ENCODE data around the gene LHX4. TPM values are rescaled to one million over a fixed set of nuclear protein-coding genes. Genes with fewer than 3 reads are reported as not detected.

The LHX4 gene
- total RNA-seq (2014; rRNA removed; shearing (Covaris generic)), result 0.13 and 0.61 TPM in 2 replicates
- 0.08 and 0.10 TPM in 2 replicates for polyA plus RNA-seq (2015; cell fraction: cytosol; rRNA removed)
- 0.78 TPM in 1 of 2 replicates, not detected in the other for polyA plus RNA-seq (2015; cell fraction: nucleus; rRNA removed)

DNA sequence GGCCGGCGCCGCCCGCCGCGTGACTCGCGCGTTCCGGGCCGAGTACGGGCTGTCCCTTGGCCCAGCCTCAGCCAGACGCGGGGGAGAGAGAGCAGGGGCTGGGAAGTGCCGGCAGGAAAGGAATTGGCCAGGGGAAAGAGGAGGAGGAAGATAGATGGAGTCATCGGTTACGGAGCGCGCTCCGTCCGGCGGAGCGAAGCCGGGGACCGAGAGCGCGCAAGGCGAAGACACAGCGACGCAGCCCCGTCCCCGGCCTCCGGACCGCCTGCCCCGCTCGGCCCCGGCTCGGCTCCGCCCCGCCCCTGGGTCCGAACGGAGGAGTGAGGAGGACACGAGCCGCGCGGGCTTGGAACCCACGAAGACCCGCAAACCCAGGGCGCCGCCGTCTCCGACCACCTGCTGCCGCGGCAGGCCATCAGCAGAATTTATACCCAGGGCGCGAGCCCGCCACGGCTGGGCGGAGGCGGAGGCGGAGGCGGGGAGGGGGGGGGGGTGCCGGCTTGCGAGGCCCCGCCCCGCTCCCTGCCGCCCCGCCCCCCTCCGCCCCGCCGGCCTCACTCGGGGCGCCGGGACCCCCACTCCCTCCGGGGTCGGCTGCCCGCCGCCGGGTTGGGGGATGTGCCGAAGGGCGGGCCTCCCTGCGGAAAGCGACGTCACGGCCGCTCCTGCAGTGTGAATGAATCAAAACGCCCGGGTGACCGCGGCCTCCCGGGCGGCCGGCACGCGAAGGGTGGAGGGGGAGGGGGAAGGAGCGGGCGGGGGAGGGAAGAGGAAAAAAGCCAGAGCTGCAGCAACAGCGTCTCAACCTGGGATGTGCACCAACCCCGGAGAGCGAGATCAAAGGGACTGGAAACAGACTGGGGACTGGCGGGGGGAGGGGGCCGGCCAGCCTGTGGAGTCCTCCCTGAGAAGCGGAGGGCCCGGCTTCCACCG lies at the start of gene LHX4:
Gene LHX4 (plus strand): TSS at position 782 of the 933 bp plus-strand sequence. CDS start 266 bp downstream, outside the sequence.
- in situ Hi-C loops (cut with HindIII; ENCODE audit: low pct_unique_long_range_greater_than_20kb, low sequenced_read_pairs), result no loop called here
- peak; percentile 56 for DNase-seq (ENCODE audit: low read depth, low spot score)

GRCh38 chr1:180181048-180181447 lies 49.0 kb upstream of the LHX4 start:
- in situ Hi-C loops (cut with HindIII; ENCODE audit: low pct_unique_long_range_greater_than_20kb, low sequenced_read_pairs), result no loop called here
- peak; percentile 59 for DNase-seq (ENCODE audit: low read depth, low spot score)

GRCh38 chr1:180181996-180182642 lies 47.9 kb upstream of the LHX4 start:
- in situ Hi-C loops (cut with HindIII; ENCODE audit: low pct_unique_long_range_greater_than_20kb, low sequenced_read_pairs), result no loop called here
- DNase-seq (ENCODE audit: low read depth, low spot score), result no peak

GRCh38 chr1:180182643-180183311 lies 47.3 kb upstream of the LHX4 start:
- in situ Hi-C loops (cut with HindIII; ENCODE audit: low pct_unique_long_range_greater_than_20kb, low sequenced_read_pairs), result no loop called here
- DNase-seq (ENCODE audit: low read depth, low spot score), result no peak

DNA sequence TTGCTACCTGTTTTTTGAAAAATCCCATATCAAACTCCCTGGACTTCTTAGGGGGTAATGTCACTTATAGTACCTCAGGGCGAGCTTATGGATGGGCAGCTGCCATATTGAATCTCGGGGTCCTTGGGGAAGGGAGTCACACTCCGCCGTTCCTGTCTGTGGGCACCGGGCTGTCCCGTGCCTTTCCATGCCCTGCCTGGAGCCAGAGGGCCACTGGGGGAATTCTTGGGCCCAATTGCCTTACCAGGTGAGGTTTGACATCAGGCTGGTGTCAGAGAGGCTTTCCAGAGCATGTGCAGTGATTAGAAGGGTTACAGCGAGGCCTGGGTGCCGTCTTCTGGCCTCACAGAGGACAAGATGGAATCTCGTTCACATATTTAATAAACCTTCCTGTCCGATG lies 46.6 kb upstream of the LHX4 start:
- in situ Hi-C loops (cut with HindIII; ENCODE audit: low pct_unique_long_range_greater_than_20kb, low sequenced_read_pairs), result no loop called here
- DNase-seq (ENCODE audit: low read depth, low spot score), result no peak

GRCh38 chr1:180184041-180184440 lies 46.0 kb upstream of the LHX4 start:
- no peak for DNase-seq (ENCODE audit: low read depth, low spot score)
- in situ Hi-C loops (cut with HindIII; ENCODE audit: low pct_unique_long_range_greater_than_20kb, low sequenced_read_pairs), result no loop called here

DNA sequence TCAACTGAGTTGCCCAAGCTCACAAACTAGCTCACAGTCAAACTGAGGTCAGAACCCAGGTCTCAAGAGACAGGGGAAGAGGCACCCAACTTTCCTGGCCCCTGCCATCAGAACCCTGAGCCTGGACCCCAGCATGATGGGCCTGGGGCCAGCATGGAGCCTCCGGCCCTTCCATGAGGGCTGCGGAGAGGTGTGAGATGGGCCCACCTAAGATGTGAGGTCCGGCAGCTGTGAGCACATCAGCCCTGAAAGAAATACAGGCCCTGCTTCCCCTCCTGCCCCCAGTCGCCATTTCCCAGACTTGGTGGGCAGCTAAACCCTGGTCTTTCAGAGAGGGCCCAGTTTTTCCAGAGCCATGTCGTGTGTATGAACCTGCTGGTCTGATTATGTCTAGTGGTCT lies 44.8 kb upstream of the LHX4 start:
- no peak for DNase-seq (ENCODE audit: low read depth, low spot score)
- in situ Hi-C loops (cut with HindIII; ENCODE audit: low pct_unique_long_range_greater_than_20kb, low sequenced_read_pairs), result no loop called here

DNA sequence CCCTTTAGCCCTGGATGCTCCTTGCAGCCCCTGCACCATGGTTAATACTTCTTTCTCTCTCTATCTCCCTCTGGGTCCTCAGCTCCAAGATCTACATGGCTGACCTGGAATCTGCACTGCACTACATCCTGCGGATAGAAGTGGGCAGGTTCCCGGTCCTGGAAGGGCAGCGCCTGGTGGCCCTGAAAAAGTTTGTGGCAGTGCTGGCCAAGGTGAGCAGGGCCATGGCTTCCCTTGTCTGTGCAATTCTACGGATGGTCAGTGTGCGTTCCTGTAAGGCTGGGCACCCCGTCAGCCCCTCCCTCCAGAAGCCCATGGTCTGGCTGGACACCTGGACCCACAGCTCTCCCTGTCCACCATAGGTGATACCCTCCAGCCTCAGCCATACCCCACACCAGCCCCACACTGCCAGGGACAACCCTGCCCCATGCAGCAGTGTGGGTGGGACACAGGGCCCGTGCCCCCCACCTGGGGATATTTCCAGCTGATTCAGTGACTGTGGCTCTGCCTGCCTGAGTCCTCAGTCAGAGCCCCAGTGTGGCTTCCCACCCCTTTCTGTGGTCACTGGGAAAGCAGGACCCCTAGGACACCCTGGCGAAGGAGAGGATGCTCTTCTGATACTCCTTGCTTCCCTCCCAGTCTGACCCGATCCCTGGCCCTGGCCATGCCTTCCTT lies 44.0 kb upstream of the LHX4 start:
- no peak for DNase-seq (ENCODE audit: low read depth, low spot score)
- in situ Hi-C loops (cut with HindIII; ENCODE audit: low pct_unique_long_range_greater_than_20kb, low sequenced_read_pairs), result no loop called here

DNA sequence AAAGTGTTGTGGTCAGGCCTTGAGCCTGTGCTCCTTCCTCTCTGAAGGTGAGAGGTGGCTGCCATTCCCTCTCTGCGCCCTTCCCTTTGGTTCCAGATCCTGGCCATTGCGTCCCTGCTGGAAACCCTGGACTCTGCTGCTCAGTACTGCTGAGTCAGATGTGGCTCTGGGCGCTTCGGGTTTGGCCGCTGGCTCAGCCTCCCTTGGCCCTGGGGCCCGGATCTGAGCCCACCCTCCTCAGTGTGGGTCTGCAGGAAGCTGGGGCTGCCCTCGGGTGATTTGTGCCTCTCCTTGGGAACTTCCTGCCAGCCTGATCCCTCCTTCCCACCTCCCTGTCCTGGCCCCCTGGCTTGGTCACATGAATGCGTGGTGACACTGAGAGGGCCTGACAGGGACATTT lies 43.2 kb upstream of the LHX4 start:
- in situ Hi-C loops (cut with HindIII; ENCODE audit: low pct_unique_long_range_greater_than_20kb, low sequenced_read_pairs), result no loop called here
- no peak for DNase-seq (ENCODE audit: low read depth, low spot score)

DNA sequence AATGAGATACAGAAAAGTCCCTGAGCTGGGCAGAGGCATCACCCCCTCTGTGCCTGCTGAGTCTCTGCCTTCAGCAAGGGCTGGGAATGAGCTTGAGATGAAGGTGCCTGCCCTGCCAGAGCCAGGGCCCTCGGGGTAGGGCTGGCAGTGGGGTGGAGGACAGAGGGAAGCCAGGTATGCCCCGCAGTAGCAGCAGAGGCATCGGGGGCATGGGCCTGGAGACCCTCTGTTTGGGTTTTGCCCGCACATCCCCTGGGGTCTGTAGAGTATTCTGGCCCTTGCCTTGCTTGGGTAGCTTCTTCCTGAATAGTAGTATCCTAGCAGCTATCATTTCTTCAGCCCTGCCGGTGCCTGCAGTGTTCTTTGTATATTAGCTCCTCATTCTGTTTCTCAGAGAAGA lies 42.4 kb upstream of the LHX4 start:
- no peak for DNase-seq (ENCODE audit: low read depth, low spot score)
- in situ Hi-C loops (cut with HindIII; ENCODE audit: low pct_unique_long_range_greater_than_20kb, low sequenced_read_pairs), result no loop called here

DNA sequence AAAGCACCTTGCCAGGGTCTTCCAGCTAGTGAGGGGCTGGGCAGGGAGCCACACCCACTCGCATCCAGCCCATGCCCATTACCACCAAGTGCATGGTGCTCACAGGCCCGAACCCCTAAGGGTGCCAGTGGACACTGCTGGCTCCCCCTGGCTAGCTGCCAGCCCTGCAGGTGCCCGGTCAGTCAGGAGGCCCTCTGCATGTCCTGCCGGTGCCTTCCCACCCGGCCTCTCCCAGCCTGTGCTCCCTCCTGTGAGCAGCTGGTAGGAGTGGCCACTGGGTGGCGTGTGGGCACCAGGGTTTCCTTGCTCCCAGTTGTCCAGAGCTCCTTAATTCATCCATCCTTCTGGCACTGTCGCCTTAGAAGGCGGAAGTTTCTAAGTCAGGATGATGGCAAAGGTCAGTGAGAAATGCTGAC lies 42.0 kb upstream of the LHX4 start:
- peak; percentile 80 for DNase-seq (ENCODE audit: low read depth, low spot score)
- in situ Hi-C loops (cut with HindIII; ENCODE audit: low pct_unique_long_range_greater_than_20kb, low sequenced_read_pairs), result no loop called here

DNA sequence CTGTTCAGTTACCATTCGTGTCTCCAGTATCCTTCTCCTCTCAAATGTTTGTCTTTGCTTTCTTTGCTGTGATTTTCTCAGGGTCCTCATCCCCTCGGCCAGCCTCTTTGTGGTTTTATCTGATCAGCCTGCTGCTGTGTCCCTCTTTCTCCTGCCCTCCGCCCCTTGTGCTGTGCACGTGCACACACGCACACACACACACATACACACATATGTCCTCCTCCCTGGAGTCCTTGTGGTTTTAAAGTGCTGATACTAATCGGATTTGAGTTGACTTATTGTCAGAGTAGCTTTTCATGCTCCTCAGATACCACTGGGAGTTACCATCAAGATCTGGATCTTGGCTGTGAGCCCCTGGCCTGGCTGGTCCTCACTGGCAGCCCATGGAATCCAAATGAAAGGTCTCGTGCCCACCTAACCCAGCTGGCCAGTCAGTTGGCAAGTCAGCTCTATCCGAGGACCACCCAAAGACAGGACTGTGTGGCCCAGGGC lies 41.3 kb upstream of the LHX4 start:
- in situ Hi-C loops (cut with HindIII; ENCODE audit: low pct_unique_long_range_greater_than_20kb, low sequenced_read_pairs), result no loop called here
- no peak for DNase-seq (ENCODE audit: low read depth, low spot score)

DNA sequence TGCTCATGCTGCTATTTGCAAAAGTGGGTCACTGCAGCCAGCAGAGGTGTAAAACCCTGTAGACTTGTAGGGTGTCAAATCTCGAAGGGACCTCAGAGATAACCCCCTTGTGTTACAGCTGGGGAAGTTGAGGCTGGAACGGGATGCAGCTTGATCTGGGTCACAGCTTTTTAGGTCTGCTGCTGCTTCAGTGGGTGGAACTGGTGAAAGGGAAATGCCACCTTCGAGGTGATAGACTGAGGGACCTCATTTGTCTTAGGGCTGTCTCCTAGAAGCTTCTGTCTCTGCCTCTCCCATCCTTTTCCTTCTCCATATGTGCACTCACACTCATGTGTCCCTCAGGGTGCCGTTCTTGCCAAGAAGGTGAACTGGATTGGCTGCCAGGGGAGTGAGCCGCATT lies 40.0 kb upstream of the LHX4 start:
- DNase-seq (ENCODE audit: low read depth, low spot score), result no peak
- in situ Hi-C loops (cut with HindIII; ENCODE audit: low pct_unique_long_range_greater_than_20kb, low sequenced_read_pairs), result no loop called here

GRCh38 chr1:180192172-180192571 lies 37.9 kb upstream of the LHX4 start:
- in situ Hi-C loops (cut with HindIII; ENCODE audit: low pct_unique_long_range_greater_than_20kb, low sequenced_read_pairs), result no loop called here
- no peak for DNase-seq (ENCODE audit: low read depth, low spot score)

DNA sequence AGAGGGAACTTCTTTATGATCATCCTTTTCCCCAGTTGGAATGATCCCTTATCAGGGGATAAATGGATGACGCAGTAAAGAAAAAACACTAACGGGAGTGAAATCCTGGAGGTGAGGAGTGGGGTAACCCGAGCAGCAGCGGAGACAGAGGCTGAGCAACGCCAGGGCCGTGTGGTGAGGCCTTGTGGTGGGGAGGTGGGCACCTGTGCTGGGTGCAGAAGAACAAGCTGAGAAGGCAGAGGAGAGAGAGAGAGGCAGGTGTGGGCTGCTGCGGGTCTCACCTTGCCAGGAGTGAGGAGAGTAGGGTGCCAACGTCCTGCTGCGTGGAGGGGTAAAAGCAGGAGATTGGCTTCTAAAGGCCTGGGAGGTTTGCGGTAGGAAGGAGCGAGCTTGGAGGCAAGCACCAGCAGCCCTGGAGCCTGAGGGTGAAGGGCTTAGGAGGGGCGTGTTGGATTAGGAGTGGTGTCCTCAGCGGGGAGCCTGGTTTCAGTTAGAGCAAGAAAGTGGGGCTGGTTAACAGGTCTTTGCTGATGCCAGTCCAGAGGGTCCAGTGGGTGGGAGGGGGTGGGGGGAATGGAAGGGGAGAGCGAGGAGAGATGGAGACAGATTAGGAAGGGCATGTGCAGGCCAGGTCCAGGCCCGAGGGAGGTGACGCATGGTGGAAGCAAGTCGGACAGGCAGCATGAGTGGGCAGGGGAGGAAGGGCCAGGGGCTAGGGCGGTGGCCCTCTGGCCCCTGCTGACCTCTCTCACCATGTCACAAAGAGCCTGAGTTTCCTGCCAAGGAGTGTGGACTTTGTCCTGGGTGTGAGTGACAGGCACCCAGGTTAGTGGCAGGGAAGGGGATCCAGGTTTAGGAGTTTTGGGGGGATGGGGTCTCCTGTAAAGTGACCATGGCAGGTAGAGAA lies 36.7 kb upstream of the LHX4 start:
- in situ Hi-C loops (cut with HindIII; ENCODE audit: low pct_unique_long_range_greater_than_20kb, low sequenced_read_pairs), result no loop called here
- DNase-seq (ENCODE audit: low read depth, low spot score), result no peak

- in situ Hi-C loops (cut with HindIII; ENCODE audit: low pct_unique_long_range_greater_than_20kb, low sequenced_read_pairs), result no loop called here
Measured at GRCh38 chr1:180194048-180194425, 36.0 kb upstream of the LHX4 start.

More at GRCh38 chr1:180194048-180194425, 36.0 kb upstream of the LHX4 start:
- no peak for DNase-seq (ENCODE audit: low read depth, low spot score)

Measured in SK-MEL-5 (cell line).